SK-N-SH (cell line): Measurements from ENCODE around the gene SYNJ2. TPM values are rescaled to one million over a fixed set of nuclear protein-coding genes. Genes with fewer than 3 reads are reported as not detected.

Experiments used
- CTCF ChIA-PET: fragments of 300-600, 350-600 bp; formaldehyde crosslinking; extraction: SDS; loops from one replicate; lab custom pipeline; 2021; lab: Yijun Ruan, JAX
- POLR2A ChIA-PET: fragments of 350-600 bp; sonication (Branson Sonifier 250); formaldehyde crosslinking; extraction: SDS; loops from one replicate; lab custom pipeline; 2020; ENCODE audit warnings: antibody characterized with exemption, inconsistent platforms; lab: Yijun Ruan, JAX
- DNase-seq: peaks from one replicate; pipeline ENCODE4 v3.0.0; 2012
- H2AFZ ChIP-seq: fragments of 200-600 bp; sonication (generic); 2 replicates; pipeline ENCODE4 v1.8.1; 2016; ENCODE audit warnings: antibody characterized with exemption, mild to moderate bottlenecking, low read depth
- H3F3A ChIP-seq: fragments of 200-600 bp; sonication (generic); replicated peaks from 2 replicates; pipeline ENCODE3; 2016; ENCODE audit warnings: antibody characterized with exemption, mild to moderate bottlenecking; ENCODE audit not compliant: insufficient read depth
- H3K27ac ChIP-seq, 2 experiments: fragments of 200-500 bp in 1 of 2; fragments of 200-600 bp in 1 of 2; sonication (Bioruptor generic) in 1 of 2; sonication (generic), shearing (Covaris generic) in 1 of 2; 2 replicates each; pipeline versions ENCODE4 v1.5.1 to v1.6.1; 2014 to 2016; ENCODE audit warnings: low read depth in 2 of 2, inconsistent platforms in 1 of 2, low read length in 1 of 2, mild to moderate bottlenecking in 1 of 2, mixed read lengths in 1 of 2
- H3K27me3 ChIP-seq: fragments of 200-600 bp; sonication (generic), shearing (Covaris generic); 2 replicates; pipeline ENCODE4 v1.6.1; 2016; ENCODE audit warnings: mixed run types; ENCODE audit not compliant: insufficient read depth
- H3K36me3 ChIP-seq, 2 experiments: fragments of 200-500 bp in 1 of 2; fragments of 200-600 bp in 1 of 2; sonication (Bioruptor generic) in 1 of 2; sonication (generic) in 1 of 2; replicated peaks in 1 of 2; 2 replicates each; pipeline versions ENCODE3 to v1.5.1; 2014 to 2016; ENCODE audit warnings: low read length in 1 of 2, mild to moderate bottlenecking in 1 of 2; ENCODE audit not compliant: insufficient read depth in 2 of 2, control insufficient read depth in 1 of 2
- H3K4me1 ChIP-seq, 2 experiments: fragments of 200-500 bp in 1 of 2; fragments of 200-600 bp in 1 of 2; sonication (Bioruptor generic) in 1 of 2; sonication (generic), shearing (Covaris generic) in 1 of 2; 2 replicates each; pipeline versions ENCODE4 v1.5.1 to v1.6.1; 2014 to 2016; ENCODE audit warnings: low read depth in 1 of 2, low read length in 1 of 2, mixed run types in 1 of 2; ENCODE audit not compliant: insufficient read depth in 2 of 2, control insufficient read depth in 1 of 2
- H3K4me2 ChIP-seq: fragments of 200-600 bp; sonication (generic), shearing (Covaris generic); 2 replicates; pipeline ENCODE4 v1.6.1; 2017; ENCODE audit warnings: mixed run types
- H3K4me3 ChIP-seq, 2 experiments: fragments of 200-500 bp in 1 of 2; fragments of 200-600 bp in 1 of 2; sonication (Bioruptor generic) in 1 of 2; sonication (generic), shearing (Covaris generic) in 1 of 2; 2 replicates each; pipeline versions ENCODE4 v1.5.1 to v1.8.1; 2014 to 2016; ENCODE audit warnings: low read depth in 2 of 2, inconsistent platforms in 1 of 2, low read length in 1 of 2, mild to moderate bottlenecking in 1 of 2, mixed read lengths in 1 of 2, moderate library complexity in 1 of 2
- H3K79me2 ChIP-seq: fragments of 200-600 bp; sonication (generic); 2 replicates; pipeline ENCODE4 v1.8.1; 2017; ENCODE audit warnings: mild to moderate bottlenecking; ENCODE audit not compliant: insufficient read depth
- H3K9ac ChIP-seq: fragments of 200-600 bp; sonication (generic); 2 replicates; pipeline ENCODE4 v1.6.1; 2017; ENCODE audit warnings: mixed run types
- H3K9me2 ChIP-seq: fragments of 200-600 bp; sonication (generic); 2 replicates; pipeline ENCODE4 v1.6.1; 2017; ENCODE audit warnings: mixed run types
- H3K9me3 ChIP-seq: fragments of 200-600 bp; sonication (generic); 2 replicates; pipeline ENCODE4 v1.6.1; 2017; ENCODE audit warnings: mixed run types, mild to moderate bottlenecking, moderate library complexity
- H4K20me1 ChIP-seq: fragments of 200-600 bp; sonication (generic); 2 replicates; pipeline ENCODE4 v1.6.1; 2017; ENCODE audit warnings: mild to moderate bottlenecking, mixed run types; ENCODE audit not compliant: insufficient read depth
- CHD2 ChIP-seq: fragments of 150-350 bp; IDR thresholded peaks from 2 replicates; pipeline ENCODE4 v1.6.1; 2018; ENCODE audit warnings: low read length; ENCODE audit not compliant: partially characterized antibody
- CTCF ChIP-seq: fragments of 200-600 bp; sonication (generic); IDR thresholded peaks from 2 replicates; pipeline ENCODE4 v1.6.1; 2017; ENCODE audit warnings: antibody characterized with exemption, mild to moderate bottlenecking, moderate library complexity
- EP300 ChIP-seq, 2 experiments: IDR thresholded peaks; 2 replicates each; pipeline versions ENCODE4 v1.4.0 to v1.6.1; 2012; ENCODE audit warnings: borderline replicate concordance in 1 of 2, low read depth in 1 of 2, low read length in 1 of 2
- EZH2phosphoT487 ChIP-seq: fragments of 200-600 bp; sonication (generic); IDR thresholded peaks from 2 replicates; pipeline ENCODE4 v1.6.1; 2017; ENCODE audit warnings: low read depth, mixed run types, mild to moderate bottlenecking, antibody characterized with exemption, moderate library complexity, borderline replicate concordance
- FOXM1 ChIP-seq: IDR thresholded peaks from 2 replicates; pipeline ENCODE4 v1.4.0; 2012; ENCODE audit warnings: low read depth, mild to moderate bottlenecking
- GABPA ChIP-seq: IDR thresholded peaks from 2 replicates; pipeline ENCODE4 v1.4.0; 2012; ENCODE audit warnings: low read depth, mild to moderate bottlenecking
- IRF3 ChIP-seq: fragments of 150-350 bp; IDR thresholded peaks from 2 replicates; pipeline ENCODE4 v1.6.1; 2016; ENCODE audit warnings: mild to moderate bottlenecking, low read depth, low read length
- NFIC ChIP-seq: IDR thresholded peaks from 2 replicates; pipeline ENCODE4 v1.4.0; 2012; ENCODE audit warnings: borderline replicate concordance
- NRF1 ChIP-seq: IDR thresholded peaks from 2 replicates; pipeline ENCODE4 v1.6.1; 2012; ENCODE audit warnings: low read depth, mild to moderate bottlenecking, low read length
- POLR2AphosphoS5 ChIP-seq: IDR thresholded peaks from 2 replicates; pipeline ENCODE4 v1.6.1; 2012; ENCODE audit warnings: low read depth, low read length
- RAD21 ChIP-seq: IDR thresholded peaks from 2 replicates; pipeline ENCODE4 v1.6.1; 2012; ENCODE audit warnings: mild to moderate bottlenecking, low read length
- REST ChIP-seq: IDR thresholded peaks from 2 replicates; pipeline ENCODE4 v1.6.1; 2012; ENCODE audit warnings: mild to moderate bottlenecking, low read depth, low read length, moderate library complexity
- RFX5 ChIP-seq: IDR thresholded peaks from 2 replicates; pipeline ENCODE4 v1.6.1; 2012; ENCODE audit warnings: mild to moderate bottlenecking, improper control_type of control experiment, low read length
- RXRA ChIP-seq: IDR thresholded peaks from 2 replicates; pipeline ENCODE4 v1.4.0; 2012; ENCODE audit warnings: low read depth, mild to moderate bottlenecking, borderline replicate concordance
- SIN3A ChIP-seq: IDR thresholded peaks from 2 replicates; pipeline ENCODE4 v1.6.1; 2012; ENCODE audit warnings: low read depth, mild to moderate bottlenecking, low read length, moderate library complexity, borderline replicate concordance
- YY1 ChIP-seq: IDR thresholded peaks from 2 replicates; pipeline ENCODE4 v1.4.0; 2012; ENCODE audit warnings: low read depth, mild to moderate bottlenecking
- ZBTB33 ChIP-seq: IDR thresholded peaks from 2 replicates; pipeline ENCODE4 v1.4.0; 2012; ENCODE audit warnings: low read depth, borderline replicate concordance
- WGBS: methylation state at CpG from one replicate; pipeline ENCODE4 v1.1.6; 2017; ENCODE audit warnings: low lambda C conversion rate; 5-methylcytosine and 5-hydroxymethylcytosine counted together
- polyA plus RNA-seq, 3 experiments: library from polyadenylated mRNA; depleted of rRNA; stranded (reverse); fragments of >200 nt; gene quantifications; 2 replicates each; pipeline ENCODE4 v1.2.3, GENCODE V29; 2012

The SYNJ2 gene
- polyA plus RNA-seq, 1 of the 3 experiments (the other 2 are of a cell fraction) = 40.0 TPM

GRCh38 chr6:158040051-158040803 lies 58.6 kb downstream of the SYNJ2 start (continued):
- peak; percentile 58; the same call in 1 of the 2 replicates for TF ChIP-seq SIN3A
- peak; percentile 88; the same call in 1 of the 2 replicates for TF ChIP-seq ZBTB33
- TF ChIP-seq YY1 = no peak
- peak; percentile 99 for TF ChIP-seq RXRA
- peak in 1 of 2 experiments; percentile 99; a peak in 2 of 4 replicates for TF ChIP-seq EP300 (IDR thresholded peaks at IDR 0.05; ENCODE audit: borderline replicate concordance in 1 of 2, low read depth in 1 of 2, low read length in 1 of 2)
- no peak for TF ChIP-seq RFX5
- TF ChIP-seq CHD2 = no peak
- peak; percentile 82 for TF ChIP-seq FOXM1
- TF ChIP-seq RAD21 = peak; percentile 7; the same call in 1 of the 2 replicates
- no peak for TF ChIP-seq EZH2phosphoT487
- TF ChIP-seq REST = peak; percentile 59; the same call in 1 of the 2 replicates
- TF ChIP-seq GABPA = no peak

- TF ChIP-seq ZBTB33 (no peak), NFIC (no peak), NRF1 (no peak), CTCF (0 out of 2 replicates have a peak, but pooled peaks have one; percentile 10), POLR2AphosphoS5 (no peak), IRF3 (no peak)
- Histone ChIP-seq H3F3A (peaks cover 40% of the 10 kb centered on the region), H3K4me2 (peak overlapping the region; percentile 72), H3K9me2 (no peaks in the 10 kb centered on the region), H4K20me1 (no peaks in the 10 kb centered on the region), H3K4me1 (peaks cover 39 to 44% of the 10 kb centered on the region in 2 experiments), H3K9ac (peak overlapping the region; percentile 65), H2AFZ (no peak overlapping the region), H3K36me3 (peaks cover 6 to 36% of the 10 kb centered on the region in 2 experiments), H3K4me3 (no peak overlapping the region), H3K79me2 (peaks cover 72% of the 10 kb centered on the region), H3K27me3 (no peaks in the 10 kb centered on the region), H3K9me3 (no peaks in the 10 kb centered on the region), H3K27ac (peak overlapping the region; percentile 90 to 99)
- POLR2A ChIA-PET = no interaction called here
- 13% methylated on average over 11 of the region's 12 CpGs for WGBS
- CTCF ChIA-PET = interaction anchor here (0.6 to 2.8 kb wide), 6 partner anchors 15 to 149 kb away, joined by 3 to 20 read pairs (median 3); partner anchors contain the start of gene SYNJ2
- no peak for DNase-seq
These were observed 59.2 kb downstream of the SYNJ2 start for GRCh38 chr6:158040804-158041347.
